ENCODE results near the gene MUC22.

DNA sequence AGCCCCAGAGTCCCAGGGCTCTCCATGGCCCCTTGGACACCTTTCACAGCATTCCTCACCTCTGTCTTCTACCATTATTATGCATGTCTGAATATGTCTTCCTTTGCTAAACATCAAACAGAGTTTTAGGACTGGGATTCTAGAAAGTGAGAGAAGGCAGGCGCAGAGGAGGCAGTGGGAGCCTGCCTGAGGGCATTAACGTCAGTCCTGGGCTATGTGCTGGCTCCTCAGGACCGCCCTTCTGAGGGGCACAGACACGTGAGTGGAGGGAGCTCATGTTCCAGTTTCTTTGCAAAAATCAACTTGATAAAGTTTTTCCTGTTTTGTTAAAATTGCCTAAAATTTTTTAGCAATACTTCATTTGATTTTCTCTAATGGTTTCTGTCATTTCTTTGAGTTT is 64.1 kb downstream of the MUC22 start:
- TF ChIP-seq, protein P1, sequence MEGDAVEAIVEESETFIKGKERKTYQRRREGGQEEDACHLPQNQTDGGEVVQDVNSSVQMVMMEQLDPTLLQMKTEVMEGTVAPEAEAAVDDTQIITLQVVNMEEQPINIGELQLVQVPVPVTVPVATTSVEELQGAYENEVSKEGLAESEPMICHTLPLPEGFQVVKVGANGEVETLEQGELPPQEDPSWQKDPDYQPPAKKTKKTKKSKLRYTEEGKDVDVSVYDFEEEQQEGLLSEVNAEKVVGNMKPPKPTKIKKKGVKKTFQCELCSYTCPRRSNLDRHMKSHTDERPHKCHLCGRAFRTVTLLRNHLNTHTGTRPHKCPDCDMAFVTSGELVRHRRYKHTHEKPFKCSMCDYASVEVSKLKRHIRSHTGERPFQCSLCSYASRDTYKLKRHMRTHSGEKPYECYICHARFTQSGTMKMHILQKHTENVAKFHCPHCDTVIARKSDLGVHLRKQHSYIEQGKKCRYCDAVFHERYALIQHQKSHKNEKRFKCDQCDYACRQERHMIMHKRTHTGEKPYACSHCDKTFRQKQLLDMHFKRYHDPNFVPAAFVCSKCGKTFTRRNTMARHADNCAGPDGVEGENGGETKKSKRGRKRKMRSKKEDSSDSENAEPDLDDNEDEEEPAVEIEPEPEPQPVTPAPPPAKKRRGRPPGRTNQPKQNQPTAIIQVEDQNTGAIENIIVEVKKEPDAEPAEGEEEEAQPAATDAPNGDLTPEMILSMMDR (IDR thresholded peaks at IDR 0.05; ENCODE audit: insufficient read depth, low read length, poor library complexity, severe bottlenecking) = no peak
- TF ChIP-seq EZH2phosphoT487 (conservative IDR thresholded peaks at IDR 0.05; ENCODE audit: low read length) = no peak
